Measurements from ENCODE around the gene TMEM115.

The TMEM115 gene

GRCh38 chr3:50389414-50389767 lies 30.1 kb upstream of the TMEM115 start:
- no peak overlapping the region for H3K4me3 ChIP-seq (ENCODE audit: low read depth, low read length)
- TF ChIP-seq CTCF (IDR thresholded peaks at IDR 0.05; ENCODE audit: low read depth, low read length): no peak
- H3K36me3 ChIP-seq: no peaks in the 10 kb centered on the region
- no peak for DNase-seq
- H3K27me3 ChIP-seq (ENCODE audit: insufficient read depth, low read depth, severe bottlenecking): no peaks in the 10 kb centered on the region
- H3K9me3 ChIP-seq (ENCODE audit: severe bottlenecking): no peaks in the 10 kb centered on the region
- no peak overlapping the region for H3K27ac ChIP-seq

GRCh38 chr3:50388720-50389413 lies 29.5 kb upstream of the TMEM115 start:
- no peaks in the 10 kb centered on the region for H3K27me3 ChIP-seq (ENCODE audit: insufficient read depth, low read depth, severe bottlenecking)
- no peaks in the 10 kb centered on the region for H3K36me3 ChIP-seq
- TF ChIP-seq CTCF (IDR thresholded peaks at IDR 0.05; ENCODE audit: low read depth, low read length): no peak
- DNase-seq: no peak
- H3K27ac ChIP-seq: peak overlapping the region; percentile 58
- no peaks in the 10 kb centered on the region for H3K9me3 ChIP-seq (ENCODE audit: severe bottlenecking)
- H3K4me3 ChIP-seq (ENCODE audit: low read depth, low read length): no peak overlapping the region

- H3K36me3 ChIP-seq: no peaks in the 10 kb centered on the region
- H3K27me3 ChIP-seq (ENCODE audit: insufficient read depth, low read depth, severe bottlenecking): no peaks in the 10 kb centered on the region
- peak; percentile 81 for DNase-seq
- no peaks in the 10 kb centered on the region for H3K9me3 ChIP-seq (ENCODE audit: severe bottlenecking)
- H3K4me3 ChIP-seq (ENCODE audit: low read depth, low read length): no peak overlapping the region
- TF ChIP-seq CTCF (IDR thresholded peaks at IDR 0.05; ENCODE audit: low read depth, low read length): peak; percentile 90
- peak overlapping the region; percentile 58 for H3K27ac ChIP-seq
These were observed 28.8 kb upstream of the TMEM115 start for GRCh38 chr3:50388016-50388719.

- H3K9me3 ChIP-seq (ENCODE audit: severe bottlenecking): no peaks in the 10 kb centered on the region
- no peak for DNase-seq
- no peaks in the 10 kb centered on the region for H3K27me3 ChIP-seq (ENCODE audit: insufficient read depth, low read depth, severe bottlenecking)
- H3K36me3 ChIP-seq: no peaks in the 10 kb centered on the region
- no peak for TF ChIP-seq CTCF (IDR thresholded peaks at IDR 0.05; ENCODE audit: low read depth, low read length)
- H3K4me3 ChIP-seq (ENCODE audit: low read depth, low read length): no peak overlapping the region
- no peak overlapping the region for H3K27ac ChIP-seq
These were observed 26.4 kb upstream of the TMEM115 start for GRCh38 chr3:50385754-50386153.

- no peak for DNase-seq
- TF ChIP-seq CTCF (IDR thresholded peaks at IDR 0.05; ENCODE audit: low read depth, low read length): no peak
- H3K9me3 ChIP-seq (ENCODE audit: severe bottlenecking): no peaks in the 10 kb centered on the region
- H3K4me3 ChIP-seq (ENCODE audit: low read depth, low read length): no peak overlapping the region
- no peak overlapping the region for H3K27ac ChIP-seq
- H3K27me3 ChIP-seq (ENCODE audit: insufficient read depth, low read depth, severe bottlenecking): no peaks in the 10 kb centered on the region
- H3K36me3 ChIP-seq: no peaks in the 10 kb centered on the region
These were observed 24.4 kb upstream of the TMEM115 start for GRCh38 chr3:50383750-50384149.
